HEK293T (cell line): ENCODE measurements around the gene P2RY10.

Source experiments
- CTBP1 ChIP-seq: fragments of 450-650 bp; IDR thresholded peaks from 2 replicates; pipeline ENCODE4 v1.6.1; 2016; ENCODE audit warnings: borderline replicate concordance
- FOXK2 ChIP-seq: fragments of 450-650 bp; IDR thresholded peaks from 2 replicates; pipeline ENCODE4 v1.6.1; 2016; ENCODE audit warnings: mild to moderate bottlenecking
- FOXM1 ChIP-seq: fragments of 450-650 bp; IDR thresholded peaks from 2 replicates; pipeline ENCODE4 v1.6.1; 2017; ENCODE audit warnings: mild to moderate bottlenecking, borderline replicate concordance
- HDGF ChIP-seq: fragments of 450-650 bp; IDR thresholded peaks from 2 replicates; pipeline ENCODE4 v1.6.1; 2017; ENCODE audit warnings: antibody characterized with exemption, borderline replicate concordance
- LEF1 ChIP-seq: fragments of 450-650 bp; IDR thresholded peaks from 2 replicates; pipeline ENCODE4 v1.6.1; 2017; ENCODE audit warnings: mild to moderate bottlenecking, borderline replicate concordance
- SP1 ChIP-seq: fragments of 450-650 bp; IDR thresholded peaks from 2 replicates; pipeline ENCODE4 v1.6.1; 2017
- ZNF384 ChIP-seq: fragments of 450-650 bp; IDR thresholded peaks from 2 replicates; pipeline ENCODE4 v1.6.1; 2016
- TF ChIP-seq, protein P1 (sequence below): fragments of 450-650 bp; IDR thresholded peaks from 2 replicates; pipeline ENCODE4 v1.6.1; 2016

DNA sequence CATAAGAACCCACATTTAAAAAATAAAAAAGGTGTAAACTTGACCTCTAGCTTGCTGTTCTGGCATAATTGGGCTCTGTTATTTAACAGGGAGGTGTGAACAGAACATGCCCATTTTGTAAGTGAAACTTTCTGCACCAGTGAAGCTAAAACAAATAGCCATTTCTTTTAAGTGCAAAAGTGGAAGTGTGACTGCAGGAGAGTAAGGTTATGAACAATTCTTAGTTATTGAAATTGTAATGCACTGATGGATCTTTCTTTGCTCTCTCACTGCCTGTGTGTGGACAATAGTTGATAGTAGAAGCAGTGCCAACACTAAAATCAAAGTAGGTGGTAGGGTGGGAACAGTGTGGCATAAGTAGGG lies 12.6 kb downstream of the P2RY10 start:
- TF ChIP-seq CTBP1 (no peak), ZNF384 (no peak), FOXK2 (no peak), SP1 (no peak), FOXM1 (no peak), LEF1 (no peak), HDGF (no peak)
- TF ChIP-seq, protein P1, sequence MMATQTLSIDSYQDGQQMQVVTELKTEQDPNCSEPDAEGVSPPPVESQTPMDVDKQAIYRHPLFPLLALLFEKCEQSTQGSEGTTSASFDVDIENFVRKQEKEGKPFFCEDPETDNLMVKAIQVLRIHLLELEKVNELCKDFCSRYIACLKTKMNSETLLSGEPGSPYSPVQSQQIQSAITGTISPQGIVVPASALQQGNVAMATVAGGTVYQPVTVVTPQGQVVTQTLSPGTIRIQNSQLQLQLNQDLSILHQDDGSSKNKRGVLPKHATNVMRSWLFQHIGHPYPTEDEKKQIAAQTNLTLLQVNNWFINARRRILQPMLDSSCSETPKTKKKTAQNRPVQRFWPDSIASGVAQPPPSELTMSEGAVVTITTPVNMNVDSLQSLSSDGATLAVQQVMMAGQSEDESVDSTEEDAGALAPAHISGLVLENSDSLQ: no peak
